Left ventricle myocardium superior (tissue), 1 donor: ENCODE measurements around the gene STMND1. TPM values are rescaled to one million over a fixed set of nuclear protein-coding genes. Genes with fewer than 3 reads are reported as not detected.
A peak's percentile ranks its signal among the peaks of the same experiment; 100 is the strongest.

Experiments
- ATAC-seq: fragments of 200-7000 bp; cut with Tn5 transposase; one replicate; pipeline ENCODE4 v1.9.1; 2020; ENCODE audit warnings: mild to moderate bottlenecking, moderate library complexity
- DNase-seq: peaks from one replicate; pipeline ENCODE4 v3.0.0-alpha.2; 2020
- intact Hi-C: fragments of 100-400 bp; cut with micrococcal nuclease; formaldehyde crosslinking; loops from one replicate; pipeline ENCODE4 v1.11.0; 2022
- total RNA-seq: library from RNA; stranded (reverse); fragmentation: NEBNext Ultra II Directional; extraction: Animal tissue kit (Norgen Biotek cat#: 25700); gene quantifications from one replicate; pipeline ENCODE4 v1.2.1, GENCODE V29; 2021
- donor health status: DM: no; HTN: yes; CAD: no; lungs with severe emphysema.

The STMND1 gene
- total RNA-seq, 1 donor from 2014 or later, result not detected

DNA sequence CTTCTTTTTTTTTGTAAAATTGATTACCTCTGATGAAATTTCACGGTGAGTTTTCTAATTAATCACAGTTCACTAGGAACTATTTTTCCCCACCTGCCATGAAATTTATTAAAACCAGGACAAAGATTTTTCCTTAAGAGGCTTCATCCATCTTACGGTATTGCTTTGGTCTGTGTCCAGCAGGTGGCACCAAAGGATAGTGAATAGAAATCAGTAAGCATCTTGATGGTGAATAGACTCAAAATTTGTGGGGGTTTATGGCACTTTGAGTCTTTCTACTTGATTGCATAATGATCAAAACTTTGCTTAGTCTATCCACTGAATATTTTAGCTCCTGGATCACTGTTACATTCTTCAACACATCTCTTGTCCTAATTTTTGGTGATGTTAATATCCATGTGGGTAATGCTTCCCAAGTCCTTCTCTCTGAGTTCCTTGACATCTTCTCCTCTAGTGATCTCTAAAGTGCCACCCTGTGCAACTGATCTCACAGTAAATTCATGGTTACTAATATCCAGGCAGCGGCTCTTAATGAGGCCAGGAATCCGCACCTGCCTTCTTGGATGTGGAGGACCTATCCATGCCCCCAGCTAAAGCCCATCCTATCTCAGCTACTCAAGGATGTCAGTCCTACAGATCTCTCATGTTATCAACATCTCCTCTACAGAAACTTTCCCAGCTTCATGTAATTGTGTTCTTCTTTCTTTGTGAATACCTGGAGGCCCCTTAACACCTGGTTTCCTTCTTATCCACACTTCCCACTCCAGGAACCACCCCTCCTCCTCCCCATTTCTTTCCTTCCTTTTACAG, 54.5 kb downstream of the STMND1 start:
- peak; percentile 56 for ATAC-seq

DNA sequence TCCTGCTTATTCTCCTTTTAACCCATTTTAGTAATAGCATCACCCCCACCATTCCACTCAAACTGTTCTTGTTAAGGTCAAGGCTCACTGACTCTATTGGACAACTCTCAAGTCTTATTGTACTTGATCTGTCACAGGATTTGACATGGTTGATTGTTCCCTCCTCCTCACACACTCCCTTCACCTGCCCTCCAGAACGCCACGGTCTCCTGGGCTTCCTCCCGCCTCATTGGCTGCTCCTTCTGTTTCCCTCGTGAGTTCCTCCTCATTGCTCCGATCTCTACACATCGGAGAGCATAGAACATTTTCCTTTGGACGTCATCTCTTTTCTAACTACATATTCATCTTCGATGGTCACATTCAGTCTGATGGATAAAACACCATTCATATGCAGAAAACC, 55.1 kb downstream of the STMND1 start:
- no peak for DNase-seq
- intact Hi-C loops, result loop anchor here (5.0 kb wide), 2 partner anchors 425 to 645 kb away; no protein-coding TSS in a partner anchor
- no peak for ATAC-seq

More for the DNA sequence above, 54.5 kb downstream of the STMND1 start:
- DNase-seq, result peak; percentile 33
- intact Hi-C loops, result loop anchor here (5.0 kb wide), 2 partner anchors 426 to 646 kb away; no protein-coding TSS in a partner anchor

DNA sequence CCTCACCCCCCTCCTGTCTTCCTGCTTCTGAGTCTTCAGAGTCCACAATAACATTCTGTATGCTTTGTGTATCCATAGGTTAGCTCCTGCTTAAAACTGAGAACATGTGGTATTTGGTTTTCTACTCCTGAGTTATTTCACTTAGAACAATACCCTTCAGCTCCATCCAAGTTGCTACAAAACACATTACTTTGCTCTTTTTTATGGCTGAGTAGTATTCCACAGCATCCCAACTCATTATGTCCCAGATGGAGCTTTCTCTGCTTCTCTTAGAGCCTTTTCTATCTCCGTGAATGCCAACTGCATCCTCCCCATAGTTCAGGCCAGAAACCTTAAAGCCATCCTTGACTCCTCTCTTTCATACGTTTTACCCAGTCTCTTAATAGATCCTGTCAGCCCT, 55.8 kb downstream of the STMND1 start:
- ATAC-seq (no peak), DNase-seq (no peak)
- intact Hi-C loops, result loop anchor here (5.0 kb wide), 2 partner anchors 425 to 645 kb away; no protein-coding TSS in a partner anchor

DNA sequence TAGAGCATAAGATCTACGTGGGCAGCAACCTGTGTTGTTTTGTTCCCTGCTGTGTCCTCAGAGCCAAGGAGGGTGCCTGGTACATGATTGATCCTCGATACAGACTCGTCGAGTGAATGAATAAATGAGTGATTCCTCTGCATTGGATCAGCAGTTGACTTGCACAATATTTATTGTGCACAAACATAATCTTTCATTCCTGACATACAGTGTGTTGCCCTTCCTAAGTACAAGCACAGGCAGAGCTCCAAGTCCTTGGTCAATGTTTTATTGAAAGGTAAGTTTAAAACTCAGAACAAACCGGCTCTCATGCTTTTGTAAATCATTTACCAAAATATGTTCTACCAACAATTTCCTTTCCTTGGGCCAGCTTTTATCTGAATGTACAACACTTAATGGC, 57.4 kb downstream of the STMND1 start:
- intact Hi-C loops, result loop anchor here (5.0 kb wide), 2 partner anchors 423 to 643 kb away; no protein-coding TSS in a partner anchor
- no peak for DNase-seq
- ATAC-seq, result no peak

DNA sequence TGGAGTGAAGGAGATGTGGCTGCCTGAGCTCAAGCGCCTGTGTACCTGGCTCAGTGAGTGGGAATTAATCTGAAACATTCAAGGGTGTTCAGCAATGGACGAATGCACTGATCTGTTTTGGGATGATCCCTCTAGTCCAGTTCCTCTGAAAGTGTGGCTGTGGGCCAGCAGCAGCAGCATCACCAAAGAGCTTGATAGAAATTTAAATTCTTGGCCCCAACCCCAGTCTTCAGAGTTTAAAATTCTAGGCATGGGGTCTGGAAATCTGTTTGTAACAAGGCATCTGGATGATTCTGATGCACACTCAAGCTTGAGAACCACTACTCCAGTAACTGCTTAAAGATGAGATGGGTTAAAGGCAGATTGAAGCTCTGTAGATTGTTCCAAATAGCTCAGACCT, 59.2 kb downstream of the STMND1 start:
- no peak for DNase-seq
- intact Hi-C loops, result loop anchor here (10.0 kb wide), 1 partner anchor 114 kb away; no protein-coding TSS in a partner anchor
- no peak for ATAC-seq

DNA sequence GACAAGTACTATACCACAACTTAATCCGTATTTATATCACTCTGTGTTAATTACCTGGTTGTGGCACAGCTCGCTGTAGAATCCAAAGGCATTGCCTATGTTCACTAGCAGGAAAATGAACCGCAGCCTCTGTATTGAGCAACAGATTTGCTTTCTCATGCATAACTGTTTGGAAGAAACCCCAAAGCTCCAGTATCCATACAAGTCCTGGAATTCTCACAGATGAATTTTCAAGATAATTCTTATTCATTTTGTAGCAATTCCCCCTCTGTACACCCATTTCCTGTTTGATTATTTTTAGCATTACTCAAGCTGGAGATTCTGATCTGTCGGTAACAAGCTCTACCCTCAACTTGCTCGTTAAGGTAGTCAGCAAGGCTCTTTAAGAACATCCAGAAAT, 63.5 kb downstream of the STMND1 start:
- ATAC-seq (no peak), DNase-seq (no peak)
- intact Hi-C loops, result loop anchor here (10.0 kb wide), 1 partner anchor 109 kb away; no protein-coding TSS in a partner anchor

DNA sequence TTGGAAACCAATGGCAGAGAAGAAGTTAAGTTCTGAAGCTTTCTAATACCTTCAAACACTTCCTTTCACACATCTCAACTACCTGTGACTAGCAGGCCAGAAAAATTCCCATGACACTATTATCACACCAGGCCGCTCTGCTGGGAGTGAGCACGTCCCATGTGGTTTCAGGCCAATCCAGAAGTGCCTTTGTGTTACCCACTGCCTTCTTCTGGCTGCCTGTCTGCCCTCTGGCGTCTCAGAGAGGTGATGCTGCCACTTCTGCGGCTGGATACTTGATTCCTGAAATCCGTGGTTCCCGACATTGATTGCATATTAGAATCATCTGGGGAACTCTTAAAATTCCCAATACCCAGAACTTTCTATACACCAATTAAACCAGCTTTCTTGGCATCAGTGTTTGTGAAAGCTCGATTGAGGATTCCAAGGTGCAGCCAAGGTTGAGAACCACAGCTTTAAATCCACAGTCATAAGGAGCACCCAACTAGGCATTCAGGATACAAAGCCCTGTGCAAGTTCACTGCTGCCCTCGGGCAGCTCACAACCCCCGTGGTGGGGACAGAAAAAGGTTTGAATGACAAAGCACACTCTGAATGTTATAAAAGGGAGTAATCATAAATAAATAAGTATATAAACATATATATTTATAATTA, 65.6 kb downstream of the STMND1 start:
- peak; percentile 69 for DNase-seq

DNA sequence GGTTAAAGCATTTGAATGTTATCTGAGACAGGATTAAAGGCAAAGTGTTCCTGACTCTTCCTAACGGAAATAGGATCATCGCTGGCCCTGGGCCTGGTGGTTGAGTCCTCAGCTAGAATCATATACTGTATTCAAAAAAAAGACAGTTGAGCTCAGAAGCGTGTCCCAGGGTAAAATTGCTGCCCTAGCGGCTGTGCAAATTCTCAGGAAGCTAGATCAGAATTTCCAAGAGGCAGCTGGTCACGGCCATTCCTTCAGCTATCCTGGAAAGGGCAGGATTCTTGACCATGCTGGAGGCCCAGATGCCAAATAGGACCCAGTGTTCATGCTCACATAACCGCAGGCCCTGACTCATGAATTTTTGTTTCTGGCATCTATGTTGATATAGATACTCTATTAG, 67.4 kb downstream of the STMND1 start:
- ATAC-seq, result no peak
- DNase-seq, result no peak
- intact Hi-C loops, result loop anchor here (10.0 kb wide), 1 partner anchor 106 kb away; no protein-coding TSS in a partner anchor

More for the DNA sequence above, 65.6 kb downstream of the STMND1 start:
- intact Hi-C loops, result loop anchor here (10.0 kb wide), 1 partner anchor 107 kb away; no protein-coding TSS in a partner anchor
- peak; percentile 98 for ATAC-seq

DNA sequence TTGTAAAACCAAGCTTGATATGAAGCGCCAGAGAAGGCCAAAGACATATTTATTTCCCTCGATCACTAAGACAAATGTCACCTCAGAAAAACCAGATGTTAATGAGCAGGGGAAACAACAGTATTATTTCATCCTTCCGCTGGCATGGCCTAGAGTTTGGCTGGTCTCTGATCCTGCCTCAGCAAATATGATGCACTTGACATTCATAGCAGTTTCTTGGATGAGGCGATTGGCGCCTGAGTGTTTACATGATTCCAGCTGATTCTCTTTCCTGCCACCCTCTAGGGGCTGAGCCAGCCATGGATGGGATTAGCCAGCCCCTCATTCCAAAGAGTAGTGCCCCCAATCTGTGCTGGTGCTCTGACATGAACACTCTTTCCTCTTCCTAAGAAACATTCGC, 67.9 kb downstream of the STMND1 start:
- DNase-seq (no peak), ATAC-seq (no peak)
- intact Hi-C loops, result loop anchor here (10.0 kb wide), 1 partner anchor 105 kb away; no protein-coding TSS in a partner anchor

DNA sequence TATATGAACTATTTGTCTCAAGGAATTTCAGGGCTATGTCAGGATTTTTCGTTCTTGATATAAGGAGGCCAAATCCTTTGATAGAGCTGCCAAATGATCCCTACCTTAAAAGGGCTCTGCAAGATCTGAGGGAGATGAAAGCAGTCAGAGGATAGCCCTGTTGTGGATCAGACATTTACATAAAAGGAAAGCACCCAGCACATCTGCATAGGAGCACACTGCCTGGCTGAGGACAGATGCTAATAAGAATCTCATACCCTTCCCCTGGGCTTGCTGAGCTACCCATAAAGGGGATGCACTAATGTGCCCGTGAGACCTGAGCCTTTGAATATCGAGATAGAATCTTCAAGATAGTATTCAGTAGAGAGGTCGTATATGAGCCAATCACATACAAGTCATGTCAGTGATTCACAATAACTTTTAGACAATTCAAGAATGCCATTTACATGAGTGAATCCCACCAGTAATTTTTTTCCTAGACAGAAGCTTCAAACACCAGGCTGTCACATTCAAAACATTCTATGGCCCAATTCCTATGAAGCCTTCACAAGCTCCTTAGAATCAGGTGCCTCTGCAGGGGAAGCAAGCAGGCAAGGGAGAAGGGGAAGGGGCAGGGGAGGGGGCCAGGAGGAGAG, 71.1 kb downstream of the STMND1 start:
- intact Hi-C loops, result no loop called here
- no peak for DNase-seq
- ATAC-seq, result no peak

DNA sequence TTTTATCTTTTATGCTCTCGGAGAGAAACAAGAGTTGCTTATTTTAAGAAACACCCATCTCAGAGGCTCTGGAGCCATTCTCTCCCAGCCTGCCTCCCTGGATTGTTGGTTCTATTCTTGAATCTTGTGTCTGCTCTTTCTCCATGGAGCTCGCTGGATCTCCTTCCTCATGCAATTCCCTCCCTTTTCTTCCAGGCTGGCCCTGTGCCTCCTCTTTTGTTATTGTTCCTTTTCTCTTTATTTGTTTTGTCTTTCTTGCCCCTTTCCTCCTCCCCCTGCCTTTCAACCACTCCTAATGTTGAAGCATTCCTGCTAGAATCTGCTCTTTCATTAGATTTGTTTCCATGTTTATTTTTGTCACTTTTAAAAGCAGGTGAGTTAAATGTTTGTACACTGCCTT, 76.5 kb downstream of the STMND1 start:
- intact Hi-C loops, result no loop called here
- no peak for DNase-seq
- ATAC-seq, result no peak

DNA sequence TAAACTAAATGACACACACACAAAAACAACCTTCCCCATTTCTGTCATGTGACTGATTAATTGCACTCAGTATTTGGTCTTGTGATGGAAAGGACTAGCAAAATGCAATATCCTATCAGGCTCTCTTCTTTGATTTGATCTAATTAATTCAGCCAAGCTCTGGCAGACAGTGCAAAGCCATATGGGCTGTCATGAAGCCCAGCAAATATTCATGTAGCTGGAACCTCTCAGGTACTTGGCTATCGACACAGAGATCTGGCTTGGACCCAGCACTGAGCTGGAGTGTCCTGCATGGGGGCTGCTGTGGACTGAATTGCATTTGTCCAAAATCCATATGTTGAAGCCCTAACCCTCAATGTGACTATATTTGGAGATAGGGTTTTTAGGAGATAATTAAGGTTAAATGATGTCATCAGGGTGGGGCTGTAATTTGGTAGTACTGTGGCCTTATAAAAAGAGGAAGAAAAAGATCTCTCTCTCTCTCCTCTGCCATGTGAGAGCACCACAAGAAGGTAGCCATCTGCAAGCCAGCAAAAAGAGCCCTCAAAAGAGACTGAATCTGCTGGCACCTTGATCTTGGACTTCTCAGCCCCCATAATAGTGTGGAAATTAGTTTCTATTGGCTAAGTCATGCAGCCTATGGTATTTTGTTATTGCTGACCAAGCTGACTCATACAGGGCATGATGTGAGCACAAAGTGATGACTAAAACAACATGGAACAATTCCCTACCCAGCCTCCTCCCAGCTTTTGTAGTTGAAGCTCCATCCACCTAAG, 77.1 kb downstream of the STMND1 start:
- DNase-seq (no peak), ATAC-seq (no peak)
- intact Hi-C loops, result no loop called here

DNA sequence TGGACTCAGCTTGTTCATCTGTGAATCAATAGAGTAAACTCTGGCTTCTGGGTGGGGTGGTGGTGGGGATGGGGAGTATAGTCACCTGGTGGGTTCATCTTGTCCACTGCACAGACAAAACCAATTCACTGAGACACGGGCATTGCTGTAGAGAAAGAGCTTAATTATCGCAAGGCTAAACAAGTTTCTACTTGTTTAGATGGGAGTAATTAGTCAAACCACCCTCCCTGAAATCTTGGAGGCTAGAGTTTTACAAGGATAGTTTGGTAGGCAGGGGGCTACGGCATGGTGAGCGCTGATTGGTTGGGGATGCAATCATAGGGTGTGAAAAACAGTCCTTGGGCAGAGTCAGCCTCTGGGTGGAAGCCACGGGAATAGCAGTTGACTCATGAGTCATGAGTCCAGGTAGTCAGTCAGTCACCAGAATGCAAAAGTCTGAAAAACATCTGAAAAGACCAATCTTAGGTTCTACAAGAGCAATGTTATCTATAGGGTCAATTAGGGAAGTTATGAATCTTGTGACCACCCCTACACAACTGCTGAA, 77.8 kb downstream of the STMND1 start:
- DNase-seq (no peak), ATAC-seq (no peak)
- intact Hi-C loops, result no loop called here

Other genes starting within 250 kb of the STMND1 start
- 223 TPM for gene RBM24, start 179.3 kb downstream of the STMND1 start, total RNA-seq